ENCODE measurements around the gene ISLR2.
"Not testable (repeated sequence)": the region's sequence is repeated elsewhere in the genome, so short reads cannot be mapped to it uniquely, and the experiment has no call there.

The ISLR2 gene, protein sequence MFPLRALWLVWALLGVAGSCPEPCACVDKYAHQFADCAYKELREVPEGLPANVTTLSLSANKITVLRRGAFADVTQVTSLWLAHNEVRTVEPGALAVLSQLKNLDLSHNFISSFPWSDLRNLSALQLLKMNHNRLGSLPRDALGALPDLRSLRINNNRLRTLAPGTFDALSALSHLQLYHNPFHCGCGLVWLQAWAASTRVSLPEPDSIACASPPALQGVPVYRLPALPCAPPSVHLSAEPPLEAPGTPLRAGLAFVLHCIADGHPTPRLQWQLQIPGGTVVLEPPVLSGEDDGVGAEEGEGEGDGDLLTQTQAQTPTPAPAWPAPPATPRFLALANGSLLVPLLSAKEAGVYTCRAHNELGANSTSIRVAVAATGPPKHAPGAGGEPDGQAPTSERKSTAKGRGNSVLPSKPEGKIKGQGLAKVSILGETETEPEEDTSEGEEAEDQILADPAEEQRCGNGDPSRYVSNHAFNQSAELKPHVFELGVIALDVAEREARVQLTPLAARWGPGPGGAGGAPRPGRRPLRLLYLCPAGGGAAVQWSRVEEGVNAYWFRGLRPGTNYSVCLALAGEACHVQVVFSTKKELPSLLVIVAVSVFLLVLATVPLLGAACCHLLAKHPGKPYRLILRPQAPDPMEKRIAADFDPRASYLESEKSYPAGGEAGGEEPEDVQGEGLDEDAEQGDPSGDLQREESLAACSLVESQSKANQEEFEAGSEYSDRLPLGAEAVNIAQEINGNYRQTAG

DNA sequence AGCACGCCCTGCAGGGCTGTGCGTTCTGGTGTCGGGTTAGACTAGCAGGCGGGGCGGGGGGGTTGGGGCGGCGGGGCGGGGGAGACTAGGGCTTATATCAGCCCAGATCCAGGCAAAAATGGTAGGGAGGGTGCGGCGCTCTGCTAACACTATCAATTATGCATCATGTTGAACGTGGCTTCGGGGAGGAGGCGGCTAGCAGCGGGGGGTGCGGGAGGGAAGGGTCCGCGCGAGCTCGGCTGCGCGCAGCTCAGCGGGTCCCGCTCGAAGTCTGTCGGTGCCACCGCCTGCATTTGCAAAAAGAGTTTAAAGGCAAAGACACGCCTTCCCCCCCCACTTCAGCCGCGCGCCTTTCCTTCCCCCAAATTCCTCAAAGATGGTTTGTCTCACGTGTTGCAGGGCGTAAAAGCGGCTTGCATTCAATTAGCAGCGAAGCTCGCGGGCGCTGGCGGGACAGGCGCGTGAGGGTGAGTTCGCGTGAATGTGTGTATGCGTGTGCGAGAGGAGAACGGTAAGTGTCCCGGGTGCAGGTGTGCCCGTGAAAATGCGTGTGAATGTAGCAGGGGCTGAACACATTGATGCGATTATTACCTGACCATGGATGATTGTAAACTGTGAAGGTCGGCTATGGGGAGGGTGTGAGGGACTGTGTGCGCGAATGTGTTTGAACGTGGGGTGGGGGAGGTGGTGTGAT lies at the start of gene ISLR2:
Gene ISLR2 (plus strand): TSS at position 432 of the 694 bp plus-strand sequence. CDS start 2,169 bp downstream, outside the sequence.
- no peak for DNase-seq

- not testable (repeated sequence) for DNase-seq
These were observed 47.9 kb upstream of the ISLR2 start, which contains the start of gene GOLGA6A for GRCh38 chr15:74082450-74082849. TSS of gene GOLGA6A (minus strand) at chr15:74082550. CDS start at chr15:74082509, 41 bp downstream.

DNA sequence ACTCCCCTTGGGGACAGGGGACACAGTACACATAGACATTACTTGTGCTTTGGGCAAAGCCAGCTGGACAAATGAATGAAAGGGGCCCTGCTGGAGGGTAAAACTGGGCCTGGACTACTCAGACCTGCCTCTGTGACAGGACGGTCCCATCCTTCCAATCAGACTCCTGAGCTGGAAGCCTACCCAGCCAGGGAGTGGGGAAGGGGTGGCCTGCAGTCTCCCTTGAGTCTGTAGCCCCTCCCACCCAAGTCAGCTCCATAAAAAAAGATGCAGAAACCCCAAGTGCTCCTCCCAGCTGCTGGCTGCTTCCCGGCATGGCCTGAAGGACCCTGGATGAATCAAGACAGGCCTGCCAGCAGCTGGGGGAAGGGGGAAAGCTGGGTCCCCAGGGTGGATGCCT lies 35.8 kb upstream of the ISLR2 start:
- not testable (repeated sequence) for DNase-seq

DNA sequence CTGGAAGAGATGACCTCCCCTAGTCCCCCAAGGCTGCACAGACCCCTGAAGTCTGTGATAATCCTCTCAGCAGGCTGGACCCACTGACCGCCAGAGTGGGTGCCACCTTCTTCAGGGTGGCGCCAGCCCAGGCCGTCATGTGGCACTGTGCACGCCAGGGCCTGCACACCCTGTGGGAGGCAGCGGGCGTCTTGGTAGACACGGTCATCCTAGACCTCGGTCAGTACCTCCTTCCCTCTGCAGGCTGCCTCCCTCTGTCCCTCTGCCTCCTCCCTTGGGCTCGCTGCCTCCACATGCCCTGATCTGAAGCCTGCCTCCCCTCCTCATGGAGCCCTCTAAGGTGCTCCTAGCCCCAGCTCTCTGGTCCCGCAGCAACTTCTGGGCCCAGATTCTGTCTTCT lies 34.8 kb upstream of the ISLR2 start:
- DNase-seq = not testable (repeated sequence)

DNA sequence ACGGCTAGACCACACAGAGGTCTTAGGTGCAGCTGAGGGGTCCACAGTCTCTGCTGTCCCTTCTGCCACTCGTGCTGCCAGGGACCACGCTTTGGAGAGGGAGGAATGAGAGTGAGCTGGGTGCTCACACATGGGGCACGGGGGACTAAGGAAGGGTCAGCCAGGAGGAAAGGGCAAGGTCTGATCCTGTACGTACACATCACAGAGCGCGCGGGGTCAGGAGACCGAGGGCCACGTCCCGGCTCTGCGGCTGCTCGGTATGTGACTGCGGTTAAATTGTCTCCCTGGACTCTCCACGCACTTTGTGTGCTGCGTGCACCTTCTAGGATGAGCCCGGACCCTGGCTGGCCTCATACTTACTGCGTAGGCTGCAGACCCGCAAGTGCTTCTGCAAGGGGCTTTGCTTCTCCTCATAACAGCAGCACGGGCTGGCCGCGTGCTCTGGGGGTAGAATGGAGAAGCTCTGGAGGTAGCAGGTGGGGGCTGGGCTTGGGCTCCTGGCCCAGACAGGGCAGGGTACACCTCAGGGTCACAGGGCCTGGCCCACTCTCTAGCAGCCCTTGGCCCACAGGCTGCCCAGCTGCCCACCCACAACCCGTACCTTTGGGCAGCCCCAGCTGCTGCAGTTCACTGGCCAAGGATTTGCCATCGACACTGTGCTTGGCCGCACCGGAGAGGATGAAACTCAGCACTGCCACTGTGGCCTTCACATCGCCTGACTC lies 33.5 kb upstream of the ISLR2 start:
- DNase-seq = not testable (repeated sequence)

DNA sequence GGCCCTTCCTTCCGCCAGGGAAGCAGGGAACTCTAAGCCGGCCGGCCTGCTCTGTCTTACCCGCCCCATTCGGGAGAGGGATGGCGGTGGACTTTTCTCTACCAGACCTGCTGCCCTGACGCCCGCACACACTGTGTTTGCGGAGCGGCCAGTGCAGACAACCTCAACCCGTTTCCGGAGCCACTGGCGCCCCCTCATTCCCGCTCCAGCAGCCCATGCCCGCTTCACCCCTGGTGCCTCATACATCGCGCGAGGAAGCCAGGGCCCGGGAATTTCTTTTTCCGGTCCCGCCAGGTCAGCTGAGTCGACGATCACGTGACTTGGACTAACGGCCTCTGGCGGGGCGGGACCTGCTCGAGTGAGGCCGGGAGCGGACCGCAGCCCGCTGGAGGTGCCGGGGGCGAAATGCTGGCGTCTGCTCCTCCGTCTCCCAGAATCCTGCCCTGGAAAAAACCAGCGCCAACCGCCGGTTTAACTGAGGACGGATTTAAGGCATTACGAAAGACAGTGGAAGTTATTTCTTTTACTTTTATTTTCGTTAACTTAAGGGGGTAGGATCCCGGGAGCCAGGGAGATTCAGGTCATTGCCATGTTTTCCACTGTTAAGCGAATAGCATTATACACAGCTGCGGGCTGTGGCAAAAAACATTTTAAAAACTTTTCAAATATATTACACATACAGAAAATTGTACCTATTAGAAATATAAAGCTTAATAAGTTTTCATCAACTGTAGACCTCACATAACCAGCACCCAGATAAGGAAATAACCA lies 30.2 kb upstream of the ISLR2 start:
- not testable (repeated sequence) for DNase-seq

DNA sequence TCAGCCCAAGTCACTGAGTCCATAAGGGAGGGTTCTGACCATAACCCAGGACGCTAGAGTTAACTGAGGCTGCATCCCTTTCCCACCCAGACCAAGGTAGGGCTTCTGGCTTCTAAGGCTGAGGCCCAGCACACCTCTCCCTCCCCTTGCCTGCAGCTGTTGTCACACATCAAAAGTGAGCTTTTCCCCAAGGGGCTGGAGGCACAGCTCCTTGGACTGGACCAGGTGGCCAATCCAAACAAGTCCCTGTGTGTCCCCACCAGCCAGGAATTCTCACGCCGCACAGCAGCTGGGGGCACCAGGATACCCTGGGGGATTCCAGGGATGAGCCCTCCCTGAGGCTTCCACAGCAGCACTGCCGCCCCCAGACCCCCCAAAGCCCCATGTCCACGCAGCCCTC lies 22.3 kb upstream of the ISLR2 start:
- no peak for DNase-seq

- DNase-seq = not testable (repeated sequence)
These were observed 21.8 kb upstream of the ISLR2 start for GRCh38 chr15:74108611-74109010.

DNA sequence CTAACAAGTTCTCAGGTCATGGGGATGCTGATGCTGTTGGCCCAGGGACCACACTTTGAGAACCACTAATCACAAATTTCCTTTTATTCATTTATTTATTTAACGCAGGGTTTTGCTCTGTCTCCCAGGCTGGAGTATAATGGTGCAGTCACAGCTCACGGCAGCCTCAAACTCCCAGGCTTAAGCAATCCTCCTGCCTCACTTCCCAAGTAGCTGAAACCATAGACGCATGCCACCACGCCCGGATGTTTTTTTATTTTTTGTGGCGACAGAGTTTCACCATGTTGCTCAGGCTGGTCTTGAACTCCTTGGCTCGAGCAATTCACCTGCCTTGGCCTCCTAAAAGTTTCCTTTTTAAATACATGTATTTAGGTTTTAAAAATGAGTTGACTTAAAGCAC lies 20.7 kb upstream of the ISLR2 start:
- no peak for DNase-seq

GRCh38 chr15:74120426-74120825 lies 10.0 kb upstream of the ISLR2 start:
- DNase-seq = no peak

- no peak for DNase-seq
These were observed 9.3 kb upstream of the ISLR2 start for GRCh38 chr15:74121039-74121438.

DNA sequence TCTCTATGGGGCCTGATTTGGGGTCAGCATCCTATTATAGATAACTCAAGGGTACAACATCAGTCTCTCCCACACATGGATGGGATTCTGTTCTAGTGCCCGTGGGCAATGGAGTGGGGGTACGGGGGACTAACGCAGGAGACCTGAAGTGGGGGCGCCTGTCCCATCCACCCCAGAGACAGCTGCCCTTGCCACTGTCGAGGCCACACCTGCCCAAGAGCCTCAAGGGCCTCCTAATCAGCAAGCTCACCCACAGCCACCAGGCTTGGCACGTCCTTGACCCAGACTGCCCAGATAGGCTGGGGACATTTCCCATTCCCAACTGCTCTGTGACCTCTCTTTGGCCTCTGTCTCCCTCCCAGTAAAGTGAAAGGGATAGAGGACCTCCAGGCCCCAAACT lies 8.5 kb upstream of the ISLR2 start:
- no peak for DNase-seq

GRCh38 chr15:74122403-74123130 lies 7.8 kb upstream of the ISLR2 start:
- no peak for DNase-seq

- no peak for DNase-seq
These were observed 7.3 kb upstream of the ISLR2 start for GRCh38 chr15:74123131-74123429.

DNA sequence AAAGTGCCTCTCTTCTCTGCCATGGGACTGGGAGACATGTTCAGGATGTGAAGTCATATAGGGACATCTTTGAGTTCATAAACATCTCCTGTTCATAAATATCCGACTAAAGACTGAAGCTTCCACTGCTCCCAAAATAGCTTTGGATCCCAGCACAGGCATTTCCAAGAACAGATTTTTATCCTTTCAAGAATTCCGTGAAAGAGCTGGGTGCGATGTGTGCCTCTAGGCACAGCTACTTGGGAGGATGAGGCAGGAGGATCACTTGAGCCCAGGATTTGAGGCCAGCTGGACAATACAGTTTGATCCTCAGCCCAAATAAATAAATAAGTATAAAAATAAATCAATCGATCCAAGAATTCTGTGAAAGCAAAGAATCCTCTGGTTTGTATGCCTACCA lies 6.7 kb upstream of the ISLR2 start:
- DNase-seq = no peak

GRCh38 chr15:74124196-74124595 lies 6.2 kb upstream of the ISLR2 start:
- DNase-seq = no peak

DNA sequence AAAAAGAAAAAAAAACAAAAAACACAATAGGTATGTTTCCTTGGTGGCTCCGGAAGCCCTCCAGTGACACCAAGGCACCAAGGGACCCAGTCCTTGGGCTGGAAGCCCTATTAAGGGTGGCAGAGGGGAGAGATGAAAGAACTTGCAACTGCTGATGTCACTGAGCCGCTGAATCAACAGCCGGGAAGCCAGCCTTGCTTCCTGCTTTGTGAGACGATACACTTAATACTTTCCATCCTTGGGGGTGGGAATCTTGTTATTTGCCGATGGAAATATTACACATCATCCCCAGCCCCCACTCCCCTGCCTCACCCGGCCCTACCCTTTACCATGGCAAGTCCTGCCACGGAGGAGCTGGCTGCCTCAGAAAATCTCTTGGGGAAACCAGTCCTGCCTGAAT lies 5.6 kb upstream of the ISLR2 start:
- DNase-seq = no peak

GRCh38 chr15:74127255-74127953 lies 3.0 kb upstream of the ISLR2 start:
- peak; percentile 23 for DNase-seq

- no peak for DNase-seq
These were observed 2.2 kb upstream of the ISLR2 start for GRCh38 chr15:74127954-74128784.
